Measurements from ENCODE around the gene TRUB1. TPM values are rescaled to one million over a fixed set of nuclear protein-coding genes. Genes with fewer than 3 reads are reported as not detected.

Gene TRUB1
- total and polyA plus RNA-seq, 4 donors: 5.4 to 11.5 (median 9.1) TPM

DNA sequence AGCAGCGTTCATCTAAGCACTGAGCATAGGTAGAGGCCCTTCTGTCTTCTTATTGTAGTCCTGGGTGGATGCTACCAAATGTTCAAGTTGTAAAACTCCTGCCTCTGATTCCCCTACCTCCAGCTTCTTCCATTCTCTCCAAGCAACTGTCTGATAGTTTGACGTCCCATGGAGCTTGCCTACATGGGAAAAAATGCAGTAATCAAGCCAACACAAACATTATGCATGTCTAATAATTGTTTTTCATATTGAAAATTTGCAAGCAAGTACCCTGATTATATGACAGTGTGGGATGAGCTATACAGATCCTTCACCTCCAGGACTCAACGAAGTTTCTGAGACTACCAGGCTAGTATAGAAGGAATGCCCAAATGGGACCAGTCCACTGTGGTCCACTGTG is 31.0 kb upstream of the TRUB1 start:
- Histone ChIP-seq H3K4me1 (ENCODE audit: control insufficient read depth in 1 of 2, insufficient read depth in 2 of 2, low read length in 2 of 2) (no peaks in the 10 kb centered on the region), H3K9me3 (ENCODE audit: control insufficient read depth, low read length) (no peaks in the 10 kb centered on the region), H3K27ac (ENCODE audit: low read depth in 1 of 2, low read length in 2 of 2) (no peak overlapping the region), H3K36me3 (ENCODE audit: control insufficient read depth in 1 of 2, insufficient read depth in 2 of 2, low read length in 1 of 2) (no peaks in the 10 kb centered on the region), H3K4me3 (ENCODE audit: low read length in 2 of 2) (no peak overlapping the region), H3K27me3 (ENCODE audit: control insufficient read depth in 1 of 2, insufficient read depth in 2 of 2, low read length in 1 of 2) (no peaks in the 10 kb centered on the region)
- ATAC-seq (ENCODE audit: low FRiP score): no peak
- intact Hi-C loops (cut with DNase I): no loop called here
- WGBS, 2 donors: 53 to 59% methylated on average over 3 of the region's 3 CpGs
- DNase-seq: no peak

DNA sequence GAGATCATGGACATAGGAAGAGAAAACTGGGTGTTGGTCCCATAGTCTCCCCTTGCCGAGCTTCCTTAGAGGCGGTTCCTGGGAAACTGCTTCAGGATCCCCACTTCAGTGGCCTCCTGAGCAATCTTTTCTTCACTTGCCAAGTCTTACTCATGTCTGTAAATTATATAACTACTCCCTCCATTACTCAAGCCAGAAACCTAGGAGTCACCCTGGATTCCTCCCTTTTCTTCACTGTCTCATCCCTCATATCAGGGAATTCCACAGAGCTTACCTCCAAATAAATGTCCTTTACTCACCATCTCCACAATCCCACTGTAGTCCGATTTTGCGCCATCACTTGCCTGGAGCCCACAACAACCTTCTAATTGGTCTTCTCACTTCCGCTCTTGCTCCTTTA is 29.1 kb upstream of the TRUB1 start:
- no peak for DNase-seq

DNA sequence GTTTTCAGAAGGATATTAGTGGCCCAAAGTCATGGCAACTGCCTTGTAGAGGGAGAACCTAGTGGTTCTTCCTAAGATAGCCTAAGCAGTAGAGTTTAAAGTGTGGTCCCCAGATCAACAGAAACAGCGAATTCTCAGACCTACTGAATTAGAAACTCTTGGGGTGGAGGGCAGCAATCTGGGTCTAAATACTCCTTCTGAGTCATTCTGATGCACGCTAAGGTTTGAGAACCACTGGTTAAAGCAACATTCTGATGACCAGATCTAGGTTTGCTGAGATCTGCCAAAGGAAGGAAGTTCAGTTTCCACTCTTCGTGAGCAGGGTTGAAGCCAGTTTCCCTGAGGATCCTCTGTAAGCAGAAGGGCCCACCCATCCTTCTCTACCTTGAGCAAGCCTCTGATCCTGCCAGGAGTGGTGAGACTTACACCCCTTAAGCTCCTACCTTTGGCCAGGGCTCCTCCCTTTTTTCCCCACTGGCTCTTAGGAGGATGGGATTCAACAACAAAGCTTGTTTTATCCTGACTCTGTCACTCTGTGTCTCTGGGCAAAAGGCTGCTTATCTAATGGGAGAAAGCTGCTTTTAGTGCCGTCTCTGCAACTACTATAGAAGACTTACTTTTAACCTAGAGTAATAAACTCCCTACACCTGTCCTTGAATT is 26.8 kb upstream of the TRUB1 start:
- H3K4me1 ChIP-seq (ENCODE audit: control insufficient read depth in 1 of 2, insufficient read depth in 2 of 2, low read length in 2 of 2): no peaks in the 10 kb centered on the region
- 91 to 95% methylated on average over 4 of the region's 4 CpGs for WGBS, 2 donors
- no peaks in the 10 kb centered on the region for H3K36me3 ChIP-seq (ENCODE audit: control insufficient read depth in 1 of 2, insufficient read depth in 2 of 2, low read length in 1 of 2)
- DNase-seq (no peak), ATAC-seq (ENCODE audit: low FRiP score) (no peak)
- H3K9me3 ChIP-seq (ENCODE audit: control insufficient read depth, low read length): no peaks in the 10 kb centered on the region
- H3K4me3 ChIP-seq (ENCODE audit: low read length in 2 of 2): no peak overlapping the region
- intact Hi-C loops (cut with DNase I): no loop called here
- H3K27ac ChIP-seq (ENCODE audit: low read depth in 1 of 2, low read length in 2 of 2): no peak overlapping the region
- no peaks in the 10 kb centered on the region for H3K27me3 ChIP-seq (ENCODE audit: control insufficient read depth in 1 of 2, insufficient read depth in 2 of 2, low read length in 1 of 2)

More for the DNA sequence above, 29.1 kb upstream of the TRUB1 start:
- Histone ChIP-seq H3K9me3 (ENCODE audit: control insufficient read depth, low read length) (no peaks in the 10 kb centered on the region), H3K4me1 (ENCODE audit: control insufficient read depth in 1 of 2, insufficient read depth in 2 of 2, low read length in 2 of 2) (no peaks in the 10 kb centered on the region), H3K27me3 (ENCODE audit: control insufficient read depth in 1 of 2, insufficient read depth in 2 of 2, low read length in 1 of 2) (no peaks in the 10 kb centered on the region), H3K4me3 (ENCODE audit: low read length in 2 of 2) (no peak overlapping the region), H3K27ac (ENCODE audit: low read depth in 1 of 2, low read length in 2 of 2) (no peak overlapping the region), H3K36me3 (ENCODE audit: control insufficient read depth in 1 of 2, insufficient read depth in 2 of 2, low read length in 1 of 2) (no peaks in the 10 kb centered on the region)
- 97 to 100% methylated on average over 5 of the region's 5 CpGs for WGBS, 2 donors
- intact Hi-C loops (cut with DNase I): no loop called here
- ATAC-seq (ENCODE audit: low FRiP score): no peak

DNA sequence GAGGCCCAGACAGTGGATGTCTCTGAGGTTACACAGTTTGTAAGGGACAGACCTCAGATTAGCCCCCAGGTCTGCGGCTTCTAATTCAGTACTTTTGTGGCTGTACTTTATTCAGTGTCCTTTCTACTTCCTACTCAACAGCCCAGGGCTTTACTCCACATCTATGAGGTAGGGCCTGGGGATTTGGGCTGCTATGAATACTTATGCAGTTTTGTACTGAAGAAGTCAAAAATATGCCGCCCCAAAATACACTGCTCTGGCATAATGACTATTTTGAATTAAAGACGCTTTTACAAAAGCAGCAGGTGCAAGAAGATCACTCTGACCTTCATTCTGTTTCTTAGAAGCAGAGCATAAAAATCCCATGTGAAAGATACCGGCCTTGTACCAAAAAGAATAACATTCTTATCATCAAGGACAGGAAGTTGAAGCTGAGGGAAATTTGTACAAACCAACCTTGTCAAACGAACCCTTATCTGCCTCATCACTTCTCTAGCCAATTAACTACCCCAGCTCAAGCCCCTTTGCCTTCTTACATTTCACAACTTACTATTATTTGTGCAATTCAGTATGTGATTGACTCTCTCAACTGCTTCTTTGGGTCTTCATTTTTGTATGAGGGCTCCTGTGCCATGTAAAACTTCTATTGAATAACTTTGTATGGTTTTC is 26.1 kb upstream of the TRUB1 start:
- no peak overlapping the region for H3K4me3 ChIP-seq (ENCODE audit: low read length in 2 of 2)
- H3K27me3 ChIP-seq (ENCODE audit: control insufficient read depth in 1 of 2, insufficient read depth in 2 of 2, low read length in 1 of 2): no peaks in the 10 kb centered on the region
- no peaks in the 10 kb centered on the region for H3K36me3 ChIP-seq (ENCODE audit: control insufficient read depth in 1 of 2, insufficient read depth in 2 of 2, low read length in 1 of 2)
- WGBS, 2 donors: 52 to 54% methylated on average over 5 of the region's 5 CpGs
- no peak overlapping the region for H3K27ac ChIP-seq (ENCODE audit: low read depth in 1 of 2, low read length in 2 of 2)
- no peak for ATAC-seq (ENCODE audit: low FRiP score)
- no peaks in the 10 kb centered on the region for H3K4me1 ChIP-seq (ENCODE audit: control insufficient read depth in 1 of 2, insufficient read depth in 2 of 2, low read length in 2 of 2)
- no peak for DNase-seq
- H3K9me3 ChIP-seq (ENCODE audit: control insufficient read depth, low read length): no peaks in the 10 kb centered on the region
- intact Hi-C loops (cut with DNase I): no loop called here

DNA sequence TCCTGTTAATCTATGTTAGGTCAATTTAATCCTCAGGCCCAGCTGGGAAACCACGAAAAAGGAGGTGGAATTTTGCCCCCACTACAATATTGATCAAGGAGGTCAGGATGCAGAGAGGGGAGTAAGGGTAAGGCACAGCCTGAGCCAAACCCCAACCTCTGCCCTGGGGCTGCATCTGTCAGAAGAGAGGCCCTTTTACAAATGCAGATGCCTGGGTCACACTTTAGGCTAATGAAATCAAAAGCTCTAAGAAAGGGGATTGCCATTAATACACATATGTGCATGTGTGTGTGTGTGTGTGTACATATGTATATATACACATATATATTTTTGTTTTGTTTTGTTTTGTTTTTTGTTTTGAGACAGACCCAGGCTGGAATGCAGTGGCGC is 25.5 kb upstream of the TRUB1 start:
- 85 to 86% methylated on average over 2 of the region's 2 CpGs for WGBS, 2 donors
- intact Hi-C loops (cut with DNase I): no loop called here
- DNase-seq (no peak), ATAC-seq (ENCODE audit: low FRiP score) (no peak)
- Histone ChIP-seq H3K9me3 (ENCODE audit: control insufficient read depth, low read length) (no peaks in the 10 kb centered on the region), H3K4me3 (ENCODE audit: low read length in 2 of 2) (no peak overlapping the region), H3K4me1 (ENCODE audit: control insufficient read depth in 1 of 2, insufficient read depth in 2 of 2, low read length in 2 of 2) (no peaks in the 10 kb centered on the region), H3K27me3 (ENCODE audit: control insufficient read depth in 1 of 2, insufficient read depth in 2 of 2, low read length in 1 of 2) (no peaks in the 10 kb centered on the region), H3K27ac (ENCODE audit: low read depth in 1 of 2, low read length in 2 of 2) (no peak overlapping the region), H3K36me3 (ENCODE audit: control insufficient read depth in 1 of 2, insufficient read depth in 2 of 2, low read length in 1 of 2) (no peaks in the 10 kb centered on the region)

DNA sequence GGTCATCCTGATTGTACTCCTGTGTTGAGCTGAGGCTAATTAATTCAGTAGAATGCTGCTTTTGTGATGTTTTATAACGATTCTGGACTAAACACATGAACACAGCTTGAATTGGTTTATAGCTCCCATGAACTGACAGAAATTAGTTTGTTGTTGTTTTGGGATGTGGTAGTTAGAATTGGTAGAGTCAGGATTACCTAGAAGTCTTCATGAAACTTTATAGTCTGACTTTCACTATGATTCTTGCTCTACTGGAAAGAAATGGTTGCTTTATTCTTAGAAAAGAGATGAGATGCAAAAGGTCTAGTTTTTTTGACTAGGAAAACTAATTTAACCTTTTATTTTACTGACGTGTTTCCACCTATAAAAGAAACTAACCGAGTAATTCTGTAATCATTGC is 23.4 kb upstream of the TRUB1 start:
- DNase-seq (no peak), ATAC-seq (ENCODE audit: low FRiP score) (no peak)
- Histone ChIP-seq H3K4me1 (ENCODE audit: control insufficient read depth in 1 of 2, insufficient read depth in 2 of 2, low read length in 2 of 2) (no peaks in the 10 kb centered on the region), H3K27me3 (ENCODE audit: control insufficient read depth in 1 of 2, insufficient read depth in 2 of 2, low read length in 1 of 2) (no peaks in the 10 kb centered on the region), H3K36me3 (ENCODE audit: control insufficient read depth in 1 of 2, insufficient read depth in 2 of 2, low read length in 1 of 2) (no peaks in the 10 kb centered on the region), H3K9me3 (ENCODE audit: control insufficient read depth, low read length) (no peaks in the 10 kb centered on the region), H3K4me3 (ENCODE audit: low read length in 2 of 2) (no peak overlapping the region), H3K27ac (ENCODE audit: low read depth in 1 of 2, low read length in 2 of 2) (no peak overlapping the region)
- WGBS, 2 donors: 88 to 89% methylated on average over 3 of the region's 3 CpGs
- intact Hi-C loops (cut with DNase I): no loop called here

DNA sequence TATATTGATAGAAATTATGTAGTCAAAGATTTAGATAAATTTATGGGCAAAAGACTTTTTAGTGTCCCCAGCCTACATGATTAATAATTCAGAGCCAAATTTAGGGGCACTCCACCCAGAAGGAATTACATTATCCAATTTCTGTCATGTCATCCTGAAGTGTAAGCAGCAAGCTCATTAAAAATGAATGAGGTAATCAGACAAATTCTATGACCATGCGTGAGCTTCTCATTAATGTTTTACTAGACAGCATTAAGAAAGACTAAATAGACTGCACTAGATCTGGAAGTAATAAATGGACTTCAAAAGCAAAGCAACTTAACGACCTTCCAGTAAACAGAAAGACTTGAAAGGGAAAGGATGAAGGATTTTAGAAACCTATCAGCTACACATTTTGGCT is 22.7 kb upstream of the TRUB1 start:
- intact Hi-C loops (cut with DNase I): no loop called here
- 87 to 88% methylated on average over 2 of the region's 2 CpGs for WGBS, 2 donors

DNA sequence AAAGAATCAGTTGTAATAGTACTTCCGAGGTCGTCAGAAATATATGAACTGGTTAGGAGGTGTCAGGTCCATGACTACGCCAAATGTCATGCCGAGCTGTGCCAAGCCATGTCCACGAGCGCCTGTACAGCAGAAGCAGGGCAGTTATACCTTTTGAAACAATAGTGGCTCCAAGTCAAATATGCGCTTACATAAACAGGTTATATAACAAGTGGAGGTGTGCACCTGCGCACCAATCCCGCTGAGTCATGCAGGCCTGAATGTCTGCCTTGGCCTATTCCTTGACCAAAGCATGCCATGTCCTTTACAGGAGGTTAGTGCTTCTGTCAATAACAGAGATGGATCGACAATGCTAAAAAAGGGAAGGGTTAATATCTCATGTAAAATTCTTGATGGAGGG is 21.3 kb upstream of the TRUB1 start:
- no peak overlapping the region for H3K4me3 ChIP-seq (ENCODE audit: low read length in 2 of 2)
- H3K4me1 ChIP-seq (ENCODE audit: control insufficient read depth in 1 of 2, insufficient read depth in 2 of 2, low read length in 2 of 2): no peaks in the 10 kb centered on the region
- ATAC-seq (ENCODE audit: low FRiP score) (no peak), DNase-seq (no peak)
- WGBS, 2 donors: 95 to 96% methylated on average over 10 of the region's 10 CpGs
- H3K27me3 ChIP-seq (ENCODE audit: control insufficient read depth in 1 of 2, insufficient read depth in 2 of 2, low read length in 1 of 2): no peaks in the 10 kb centered on the region
- intact Hi-C loops (cut with DNase I): no loop called here
- no peaks in the 10 kb centered on the region for H3K36me3 ChIP-seq (ENCODE audit: control insufficient read depth in 1 of 2, insufficient read depth in 2 of 2, low read length in 1 of 2)
- no peak overlapping the region for H3K27ac ChIP-seq (ENCODE audit: low read depth in 1 of 2, low read length in 2 of 2)
- no peaks in the 10 kb centered on the region for H3K9me3 ChIP-seq (ENCODE audit: control insufficient read depth, low read length)

More for the DNA sequence above, 22.7 kb upstream of the TRUB1 start:
- Histone ChIP-seq H3K27me3 (ENCODE audit: control insufficient read depth in 1 of 2, insufficient read depth in 2 of 2, low read length in 1 of 2) (no peaks in the 10 kb centered on the region), H3K4me1 (ENCODE audit: control insufficient read depth in 1 of 2, insufficient read depth in 2 of 2, low read length in 2 of 2) (no peaks in the 10 kb centered on the region), H3K36me3 (ENCODE audit: control insufficient read depth in 1 of 2, insufficient read depth in 2 of 2, low read length in 1 of 2) (no peaks in the 10 kb centered on the region), H3K4me3 (ENCODE audit: low read length in 2 of 2) (no peak overlapping the region), H3K27ac (ENCODE audit: low read depth in 1 of 2, low read length in 2 of 2) (no peak overlapping the region), H3K9me3 (ENCODE audit: control insufficient read depth, low read length) (no peaks in the 10 kb centered on the region)
- DNase-seq (no peak), ATAC-seq (ENCODE audit: low FRiP score) (no peak)

DNA sequence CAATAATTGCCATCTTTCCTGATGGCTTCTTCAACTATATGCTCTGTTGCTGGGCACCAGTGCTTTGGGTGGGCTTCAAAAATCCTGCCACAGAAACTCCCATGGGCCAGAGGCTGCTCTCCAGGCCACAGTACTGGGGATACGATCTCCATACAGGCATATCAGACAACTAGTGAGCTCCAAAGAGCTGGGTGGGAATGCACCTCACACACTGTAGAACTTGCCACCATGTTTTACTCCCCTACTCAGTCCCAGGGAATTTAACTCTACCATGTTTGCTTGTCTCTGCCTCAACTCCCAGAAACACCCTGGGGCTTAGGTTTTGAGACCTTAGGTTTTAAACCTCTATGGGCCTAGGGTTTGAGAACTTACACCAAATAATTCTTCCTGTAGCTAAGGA is 20.5 kb upstream of the TRUB1 start:
- no peak for ATAC-seq (ENCODE audit: low FRiP score)
- H3K36me3 ChIP-seq (ENCODE audit: control insufficient read depth in 1 of 2, insufficient read depth in 2 of 2, low read length in 1 of 2): no peaks in the 10 kb centered on the region
- no peak overlapping the region for H3K27ac ChIP-seq (ENCODE audit: low read depth in 1 of 2, low read length in 2 of 2)
- no peaks in the 10 kb centered on the region for H3K9me3 ChIP-seq (ENCODE audit: control insufficient read depth, low read length)
- H3K27me3 ChIP-seq (ENCODE audit: control insufficient read depth in 1 of 2, insufficient read depth in 2 of 2, low read length in 1 of 2): no peaks in the 10 kb centered on the region
- no peaks in the 10 kb centered on the region for H3K4me1 ChIP-seq (ENCODE audit: control insufficient read depth in 1 of 2, insufficient read depth in 2 of 2, low read length in 2 of 2)
- no peak overlapping the region for H3K4me3 ChIP-seq (ENCODE audit: low read length in 2 of 2)
- intact Hi-C loops (cut with DNase I): no loop called here
- no peak for DNase-seq
- 95 to 100% methylated on average over 1 of the region's 1 CpG for WGBS, 2 donors

All from aorta (tissue), 5 donors.